ENCODE data around the gene C2CD4D.

- TF ChIP-seq, protein P1, sequence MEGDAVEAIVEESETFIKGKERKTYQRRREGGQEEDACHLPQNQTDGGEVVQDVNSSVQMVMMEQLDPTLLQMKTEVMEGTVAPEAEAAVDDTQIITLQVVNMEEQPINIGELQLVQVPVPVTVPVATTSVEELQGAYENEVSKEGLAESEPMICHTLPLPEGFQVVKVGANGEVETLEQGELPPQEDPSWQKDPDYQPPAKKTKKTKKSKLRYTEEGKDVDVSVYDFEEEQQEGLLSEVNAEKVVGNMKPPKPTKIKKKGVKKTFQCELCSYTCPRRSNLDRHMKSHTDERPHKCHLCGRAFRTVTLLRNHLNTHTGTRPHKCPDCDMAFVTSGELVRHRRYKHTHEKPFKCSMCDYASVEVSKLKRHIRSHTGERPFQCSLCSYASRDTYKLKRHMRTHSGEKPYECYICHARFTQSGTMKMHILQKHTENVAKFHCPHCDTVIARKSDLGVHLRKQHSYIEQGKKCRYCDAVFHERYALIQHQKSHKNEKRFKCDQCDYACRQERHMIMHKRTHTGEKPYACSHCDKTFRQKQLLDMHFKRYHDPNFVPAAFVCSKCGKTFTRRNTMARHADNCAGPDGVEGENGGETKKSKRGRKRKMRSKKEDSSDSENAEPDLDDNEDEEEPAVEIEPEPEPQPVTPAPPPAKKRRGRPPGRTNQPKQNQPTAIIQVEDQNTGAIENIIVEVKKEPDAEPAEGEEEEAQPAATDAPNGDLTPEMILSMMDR (IDR thresholded peaks at IDR 0.05): no peak
- no peak for TF ChIP-seq POLR2A (IDR thresholded peaks at IDR 0.05)
Measured at GRCh38 chr1:151859891-151860293, 20.3 kb upstream of the C2CD4D start.
